ENCODE results near the gene DLEU7. TPM values are rescaled to one million over a fixed set of nuclear protein-coding genes. Genes with fewer than 3 reads are reported as not detected.

The DLEU7 gene
- total RNA-seq, 4 donors from 2014 or later: 0.11 to 0.13 TPM; not detected in 2

DNA sequence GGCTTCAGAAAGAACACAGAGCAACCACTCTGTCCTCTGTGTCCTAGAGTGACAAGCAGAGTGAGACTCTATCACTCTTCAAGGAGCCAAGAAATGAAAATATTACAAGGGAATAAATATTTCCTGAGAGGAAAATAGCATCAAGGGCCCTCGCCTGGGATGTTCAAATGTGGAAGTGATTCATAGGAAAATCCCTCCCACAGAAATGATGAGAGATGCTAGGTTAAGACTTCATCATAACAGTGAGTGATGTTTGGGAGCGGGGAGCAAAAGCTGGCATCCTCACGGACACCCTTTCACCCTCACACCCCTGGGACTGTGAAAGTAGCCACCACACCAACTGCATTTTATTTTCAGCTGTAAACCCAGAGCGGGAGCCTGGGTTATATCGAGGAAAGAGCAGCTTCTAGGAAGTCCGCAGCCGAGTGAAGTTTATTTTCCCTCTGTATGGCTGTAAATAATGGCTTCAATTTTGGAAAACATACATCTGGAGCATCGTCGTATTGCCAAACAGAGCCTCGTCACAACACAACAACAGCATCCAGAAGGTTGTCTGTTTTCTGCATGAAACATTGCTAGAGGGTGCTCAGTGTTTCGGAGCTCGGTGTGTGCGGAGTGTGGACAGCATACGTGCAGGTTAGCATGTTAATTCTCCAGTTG lies 54.8 kb downstream of the DLEU7 start:
- intact Hi-C loops (cut with DNase I): no loop called here
- TF ChIP-seq, protein P1, sequence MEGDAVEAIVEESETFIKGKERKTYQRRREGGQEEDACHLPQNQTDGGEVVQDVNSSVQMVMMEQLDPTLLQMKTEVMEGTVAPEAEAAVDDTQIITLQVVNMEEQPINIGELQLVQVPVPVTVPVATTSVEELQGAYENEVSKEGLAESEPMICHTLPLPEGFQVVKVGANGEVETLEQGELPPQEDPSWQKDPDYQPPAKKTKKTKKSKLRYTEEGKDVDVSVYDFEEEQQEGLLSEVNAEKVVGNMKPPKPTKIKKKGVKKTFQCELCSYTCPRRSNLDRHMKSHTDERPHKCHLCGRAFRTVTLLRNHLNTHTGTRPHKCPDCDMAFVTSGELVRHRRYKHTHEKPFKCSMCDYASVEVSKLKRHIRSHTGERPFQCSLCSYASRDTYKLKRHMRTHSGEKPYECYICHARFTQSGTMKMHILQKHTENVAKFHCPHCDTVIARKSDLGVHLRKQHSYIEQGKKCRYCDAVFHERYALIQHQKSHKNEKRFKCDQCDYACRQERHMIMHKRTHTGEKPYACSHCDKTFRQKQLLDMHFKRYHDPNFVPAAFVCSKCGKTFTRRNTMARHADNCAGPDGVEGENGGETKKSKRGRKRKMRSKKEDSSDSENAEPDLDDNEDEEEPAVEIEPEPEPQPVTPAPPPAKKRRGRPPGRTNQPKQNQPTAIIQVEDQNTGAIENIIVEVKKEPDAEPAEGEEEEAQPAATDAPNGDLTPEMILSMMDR (IDR thresholded peaks at IDR 0.05): no peak
- TF ChIP-seq POLR2A (IDR thresholded peaks at IDR 0.05): no peak
- H3K36me3 ChIP-seq: no peaks in the 10 kb centered on the region
- H3K27ac ChIP-seq: no peak overlapping the region
- 86 to 91% methylated on average over 14 of the region's 14 CpGs for WGBS, 2 donors
- no peak overlapping the region for H3K4me3 ChIP-seq (replicated peaks in 1 of 3)
- no peak for DNase-seq
- H3K9me3 ChIP-seq: no peaks in the 10 kb centered on the region
- peaks cover 0 to 7% of the 10 kb centered on the region in 2 donors for H3K4me1 ChIP-seq
- H3K27me3 ChIP-seq: no peaks in the 10 kb centered on the region

DNA sequence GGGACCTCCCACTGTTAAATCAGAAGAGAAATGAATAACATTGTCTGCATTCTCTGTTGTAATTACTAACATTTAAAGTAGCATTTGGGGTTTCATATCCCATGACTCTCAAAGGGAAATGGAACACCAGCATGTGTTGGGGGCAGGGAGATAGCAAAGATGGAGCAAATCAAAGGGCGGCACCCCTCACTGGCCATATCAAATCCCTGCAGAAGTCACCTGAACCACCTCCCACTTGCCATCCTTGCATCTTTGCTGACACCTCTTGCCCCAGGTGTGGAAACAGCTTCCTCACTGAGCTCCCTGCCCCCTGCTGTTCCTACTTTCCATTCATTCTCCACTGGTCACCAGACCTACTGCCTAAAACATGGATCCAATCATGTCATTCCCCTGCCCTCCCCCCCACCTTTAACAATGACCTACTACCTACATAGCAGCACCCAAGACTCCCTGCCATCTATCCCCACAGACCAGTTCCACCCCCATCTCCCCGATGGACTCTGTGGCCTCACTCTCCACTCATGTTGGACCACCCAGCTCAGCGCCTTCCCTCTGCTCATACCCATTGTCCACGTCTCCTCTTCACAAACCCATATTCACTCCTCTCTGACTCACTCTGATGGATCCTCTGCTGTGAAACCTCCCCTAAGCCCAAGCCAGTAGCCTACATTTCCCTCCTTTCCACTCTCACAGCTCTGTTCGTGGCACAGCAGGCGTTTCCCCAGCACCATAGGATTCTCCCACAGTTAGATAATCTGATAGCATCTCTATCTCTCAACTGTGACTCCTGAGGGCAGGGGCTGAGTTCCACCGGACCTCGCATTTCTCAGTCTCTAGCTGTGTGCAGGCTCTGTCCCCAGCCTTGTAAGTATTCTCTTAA lies 55.9 kb downstream of the DLEU7 start:
- intact Hi-C loops (cut with DNase I): no loop called here
- Histone ChIP-seq H3K4me3 (replicated peaks in 1 of 3) (no peak overlapping the region), H3K27ac (no peak overlapping the region), H3K27me3 (no peaks in the 10 kb centered on the region), H3K9me3 (no peaks in the 10 kb centered on the region), H3K36me3 (no peaks in the 10 kb centered on the region), H3K4me1 (peaks cover 0 to 11% of the 10 kb centered on the region in 2 donors)
- no peak for DNase-seq
- 90 to 94% methylated on average over 8 of the region's 8 CpGs for WGBS, 2 donors
- TF ChIP-seq, protein P1 (IDR thresholded peaks at IDR 0.05): no peak
- no peak for TF ChIP-seq POLR2A (IDR thresholded peaks at IDR 0.05)

DNA sequence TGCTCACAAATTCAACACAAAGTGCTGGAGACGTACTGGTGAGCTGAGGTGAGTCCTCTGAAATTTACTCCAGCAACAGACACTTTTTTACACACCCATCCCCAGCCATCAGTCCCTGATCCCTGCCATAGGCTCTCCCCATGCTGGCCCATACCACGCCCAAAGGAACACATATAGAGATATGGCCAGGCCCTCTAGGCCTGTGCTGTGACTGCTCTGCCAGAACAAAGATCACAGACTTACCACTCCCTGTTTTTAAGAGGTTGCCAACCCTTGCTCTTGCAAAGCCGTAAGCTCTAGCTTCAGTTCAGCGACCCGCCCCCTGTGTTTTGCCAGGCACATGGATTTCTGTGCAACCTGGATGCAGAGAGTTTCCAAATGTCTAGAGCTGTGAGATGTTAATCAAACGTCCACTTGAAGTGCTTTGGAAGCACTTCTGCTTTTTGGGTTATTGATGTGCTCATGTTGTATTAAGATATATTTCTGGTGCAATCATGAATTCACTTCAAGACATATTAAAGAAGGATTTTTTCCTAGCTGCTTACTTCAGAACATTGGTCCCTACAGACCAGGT lies 59.7 kb downstream of the DLEU7 start:
- H3K36me3 ChIP-seq: no peaks in the 10 kb centered on the region
- intact Hi-C loops (cut with DNase I): no loop called here
- no peaks in the 10 kb centered on the region for H3K27me3 ChIP-seq
- peak; percentile 32 to 34 for DNase-seq
- H3K27ac ChIP-seq: no peak overlapping the region
- WGBS, 2 donors: 53 to 65% methylated on average over 6 of the region's 6 CpGs
- no peak overlapping the region for H3K4me3 ChIP-seq (replicated peaks in 1 of 3)
- no peak for TF ChIP-seq POLR2A (IDR thresholded peaks at IDR 0.05)
- TF ChIP-seq, protein P1 (IDR thresholded peaks at IDR 0.05): no peak
- H3K9me3 ChIP-seq: no peaks in the 10 kb centered on the region
- peaks cover 0 to 11% of the 10 kb centered on the region in 2 donors for H3K4me1 ChIP-seq

DNA sequence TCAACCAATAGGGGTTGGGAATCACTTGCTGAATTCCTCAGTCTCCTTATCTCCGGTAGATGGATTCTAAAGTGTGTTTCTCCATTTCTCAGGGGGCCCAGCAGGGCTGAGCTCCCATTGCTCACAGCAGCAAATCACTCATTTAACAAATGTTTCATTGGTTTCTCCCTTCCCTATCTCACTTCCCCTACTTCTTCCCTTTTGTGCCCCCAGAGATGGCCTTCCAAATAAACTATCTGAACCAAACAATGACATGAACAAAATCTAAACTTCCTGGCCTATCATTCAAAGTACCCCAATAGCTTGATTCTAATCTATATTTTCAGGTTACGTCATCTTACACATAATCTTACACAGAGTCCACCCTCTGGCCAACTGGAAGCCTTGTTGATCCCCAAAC lies 60.4 kb downstream of the DLEU7 start:
- H3K9me3 ChIP-seq: no peaks in the 10 kb centered on the region
- no peak overlapping the region for H3K27ac ChIP-seq
- intact Hi-C loops (cut with DNase I): no loop called here
- no peak for DNase-seq
- 84 to 88% methylated on average over 2 of the region's 2 CpGs for WGBS, 2 donors
- H3K36me3 ChIP-seq: no peaks in the 10 kb centered on the region
- no peaks in the 10 kb centered on the region for H3K27me3 ChIP-seq
- H3K4me1 ChIP-seq: peaks cover 0 to 11% of the 10 kb centered on the region in 2 donors
- no peak overlapping the region for H3K4me3 ChIP-seq (replicated peaks in 1 of 3)
- no peak for TF ChIP-seq POLR2A (IDR thresholded peaks at IDR 0.05)
- TF ChIP-seq, protein P1 (IDR thresholded peaks at IDR 0.05): no peak
